22Rv1 (cell line): Measurements from ENCODE around the gene FH.

Experiments
- ZFX ChIP-seq: fragments of 450-650 bp; IDR thresholded peaks from 2 replicates; pipeline ENCODE4 v1.6.1; 2017; ENCODE audit warnings: antibody characterized with exemption, borderline replicate concordance
- TF ChIP-seq, protein P1 (sequence below): fragments of 450-650 bp; IDR thresholded peaks from 2 replicates; pipeline ENCODE4 v1.5.1; 2017; ENCODE audit warnings: mild to moderate bottlenecking

DNA sequence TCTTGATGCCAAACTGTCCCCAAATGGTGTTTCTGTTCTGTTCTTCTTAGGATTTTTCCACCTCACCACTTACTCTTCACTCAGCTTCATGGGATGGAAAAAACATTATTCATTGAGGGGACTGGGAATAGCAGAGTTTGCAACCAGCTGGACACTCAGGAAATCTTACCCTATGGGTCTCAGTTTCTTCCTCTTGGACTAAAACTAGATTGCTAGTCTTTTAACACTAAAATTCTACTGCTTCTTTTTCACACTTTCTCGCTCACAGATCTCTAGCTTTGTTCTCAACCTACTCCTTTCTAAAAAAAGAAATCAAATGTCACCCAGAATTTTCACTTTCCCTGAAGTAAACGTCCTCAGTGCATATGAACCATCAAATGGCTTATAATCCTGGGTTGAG is 17.4 kb upstream of the FH start:
- TF ChIP-seq, protein P1, sequence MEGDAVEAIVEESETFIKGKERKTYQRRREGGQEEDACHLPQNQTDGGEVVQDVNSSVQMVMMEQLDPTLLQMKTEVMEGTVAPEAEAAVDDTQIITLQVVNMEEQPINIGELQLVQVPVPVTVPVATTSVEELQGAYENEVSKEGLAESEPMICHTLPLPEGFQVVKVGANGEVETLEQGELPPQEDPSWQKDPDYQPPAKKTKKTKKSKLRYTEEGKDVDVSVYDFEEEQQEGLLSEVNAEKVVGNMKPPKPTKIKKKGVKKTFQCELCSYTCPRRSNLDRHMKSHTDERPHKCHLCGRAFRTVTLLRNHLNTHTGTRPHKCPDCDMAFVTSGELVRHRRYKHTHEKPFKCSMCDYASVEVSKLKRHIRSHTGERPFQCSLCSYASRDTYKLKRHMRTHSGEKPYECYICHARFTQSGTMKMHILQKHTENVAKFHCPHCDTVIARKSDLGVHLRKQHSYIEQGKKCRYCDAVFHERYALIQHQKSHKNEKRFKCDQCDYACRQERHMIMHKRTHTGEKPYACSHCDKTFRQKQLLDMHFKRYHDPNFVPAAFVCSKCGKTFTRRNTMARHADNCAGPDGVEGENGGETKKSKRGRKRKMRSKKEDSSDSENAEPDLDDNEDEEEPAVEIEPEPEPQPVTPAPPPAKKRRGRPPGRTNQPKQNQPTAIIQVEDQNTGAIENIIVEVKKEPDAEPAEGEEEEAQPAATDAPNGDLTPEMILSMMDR = no peak
- TF ChIP-seq ZFX = no peak
